ENCODE data around the gene DNAJC11.
"Not testable (repeated sequence)": the region's sequence is repeated elsewhere in the genome, so short reads cannot be mapped to it uniquely, and the experiment has no call there.

Gene DNAJC11

DNA sequence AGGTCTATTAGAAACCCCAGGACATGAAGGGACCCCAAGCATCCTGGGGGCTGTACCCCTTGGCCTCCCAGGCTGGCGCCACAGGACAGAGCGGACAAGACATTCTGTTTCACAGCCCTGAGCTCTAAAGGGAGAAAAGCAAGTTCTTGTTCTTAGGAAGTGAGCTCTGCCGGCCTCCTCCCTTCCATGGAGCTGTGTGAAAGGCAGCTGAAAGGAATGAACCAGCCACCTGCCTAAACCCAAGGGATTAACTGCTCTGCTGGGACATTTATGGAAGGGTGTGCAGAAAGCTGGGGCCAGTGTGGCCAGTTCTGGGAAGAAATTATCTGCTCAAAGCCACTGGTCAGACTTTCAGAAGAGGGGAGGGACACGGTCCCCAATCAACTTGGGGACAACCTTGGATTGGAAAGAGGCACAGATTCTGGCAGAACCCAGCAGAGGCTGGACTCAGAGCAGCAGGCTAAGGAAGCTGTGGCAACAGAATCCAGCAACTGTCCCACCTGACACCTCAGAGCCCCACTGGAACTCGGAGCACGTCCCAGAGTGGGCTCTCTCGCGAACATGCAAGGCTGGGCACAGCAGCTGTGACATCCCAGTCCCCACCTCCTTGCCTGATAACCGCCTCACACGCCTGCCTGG lies 101.1 kb downstream of the DNAJC11 start:
- DNase-seq (ENCODE audit: low spot score), result no peak

DNA sequence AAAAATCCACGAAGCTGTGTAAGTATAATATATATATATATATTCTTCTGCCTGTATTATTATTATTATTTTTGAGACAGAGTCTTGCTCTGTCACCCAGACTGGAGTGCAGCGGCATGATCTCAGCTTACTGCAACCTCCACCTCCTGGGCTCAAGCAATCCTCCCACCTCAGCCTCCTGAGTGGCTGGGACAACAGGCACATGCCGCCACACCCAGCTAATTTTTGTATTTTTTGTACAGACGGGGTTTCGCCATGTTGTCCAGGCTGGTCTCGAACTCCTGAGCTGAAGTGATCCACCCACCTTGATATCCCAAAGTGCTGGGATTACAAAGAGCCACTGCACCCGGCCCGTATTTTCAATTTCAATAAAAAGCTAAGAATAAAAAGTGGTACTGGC lies 101.6 kb downstream of the DNAJC11 start:
- DNase-seq (ENCODE audit: low spot score), result not testable (repeated sequence)

DNA sequence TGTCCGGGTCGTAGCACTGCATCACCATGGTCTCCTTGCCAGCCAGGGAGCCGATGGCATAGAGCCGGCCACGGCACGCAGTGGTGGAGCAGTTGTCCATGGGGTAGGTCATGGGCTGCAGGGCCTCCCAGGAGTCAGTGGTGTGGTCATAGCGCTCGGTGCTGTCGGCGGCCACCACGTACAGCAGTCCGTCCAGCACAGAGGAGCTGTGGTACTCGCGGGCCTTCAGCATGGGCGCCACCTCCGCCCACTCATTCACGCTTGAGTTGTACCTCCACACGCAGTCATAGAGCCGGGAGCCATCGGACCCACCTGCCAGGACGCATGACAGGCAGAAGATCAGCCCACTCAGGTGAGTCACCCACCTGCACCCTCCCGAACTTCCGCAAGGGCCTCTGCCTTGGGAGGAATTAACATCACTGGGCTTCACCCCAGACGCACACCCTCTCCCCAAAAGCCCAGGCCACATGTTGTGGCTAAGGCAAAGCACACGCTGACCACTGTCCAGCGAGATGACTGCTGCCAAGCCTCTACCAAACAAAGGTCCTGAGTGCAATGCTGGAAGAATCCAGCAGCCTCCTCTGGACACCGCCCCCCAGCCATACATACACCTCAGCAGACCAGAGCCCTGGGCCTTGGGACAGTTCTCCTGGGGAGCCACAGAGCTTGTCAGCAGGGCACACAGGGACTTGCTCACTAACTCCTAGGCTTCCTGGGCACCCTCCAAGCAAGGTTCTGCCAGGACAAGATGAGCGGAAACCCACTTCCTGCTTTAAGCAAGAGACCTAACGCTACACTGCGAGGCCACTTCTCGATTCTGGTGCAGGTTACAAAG lies 102.3 kb downstream of the DNAJC11 start:
- no peak for DNase-seq (ENCODE audit: low spot score)

DNA sequence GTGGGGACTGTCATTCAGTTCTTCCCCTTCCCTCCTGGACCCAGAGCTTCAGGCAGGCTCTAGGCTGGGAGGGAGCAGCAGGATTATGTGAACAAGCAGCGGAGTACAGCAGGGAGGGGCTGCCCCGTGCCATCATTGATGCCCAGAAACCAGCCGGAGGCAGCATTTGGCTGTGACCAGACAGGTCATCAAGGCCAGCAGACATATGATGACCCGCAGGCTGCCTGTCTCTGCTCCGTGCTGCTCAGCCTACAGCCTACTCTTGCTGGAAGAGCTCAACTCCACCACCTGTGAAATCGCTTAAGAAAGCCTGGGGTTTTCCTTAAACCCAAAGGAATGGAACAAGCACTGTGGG lies 103.9 kb downstream of the DNAJC11 start:
- no peak for DNase-seq (ENCODE audit: low spot score)

DNA sequence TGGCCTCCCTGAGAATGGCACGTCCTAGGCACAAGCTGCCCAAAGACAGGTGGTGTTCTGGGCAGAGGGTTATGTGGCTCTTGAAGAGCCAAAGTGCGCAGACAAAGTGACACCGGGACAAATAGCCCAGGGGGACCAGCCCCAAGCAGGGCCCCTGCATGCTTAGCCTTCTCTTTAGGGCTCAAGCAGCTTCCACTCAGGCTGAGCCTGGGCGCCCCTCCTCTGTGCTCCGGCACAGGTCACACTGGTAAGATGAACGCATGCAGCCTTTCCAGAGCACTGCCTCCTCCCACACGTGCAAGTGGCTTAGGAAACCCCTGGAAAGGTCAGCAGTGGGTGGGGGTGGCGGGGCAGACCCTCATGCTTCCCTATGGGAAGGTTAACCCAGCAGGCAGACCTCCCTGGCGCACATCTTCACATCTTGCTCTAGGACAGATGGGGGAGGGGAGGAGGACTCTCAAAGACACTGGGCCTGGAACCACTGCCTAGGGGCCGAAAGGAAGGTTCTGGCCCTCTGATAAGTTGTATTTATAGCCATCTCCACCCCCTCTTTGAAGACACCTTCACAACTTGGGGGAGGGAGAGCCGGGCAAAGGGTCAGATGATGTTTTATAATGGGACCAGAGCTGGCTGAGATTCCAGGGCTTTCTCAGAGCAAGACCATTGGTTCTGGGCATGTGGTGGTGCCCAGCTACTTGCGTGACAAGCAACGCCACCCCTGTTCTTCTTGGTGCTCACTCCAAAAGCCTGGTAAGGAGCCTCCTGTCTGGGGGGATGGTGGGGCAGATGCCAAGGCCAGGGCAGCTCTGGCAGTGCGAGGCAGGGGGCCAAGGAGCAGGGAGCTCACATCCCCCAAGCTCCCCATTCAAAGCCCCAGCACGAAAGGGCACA lies 104.5 kb downstream of the DNAJC11 start:
- DNase-seq (ENCODE audit: low spot score), result no peak

DNA sequence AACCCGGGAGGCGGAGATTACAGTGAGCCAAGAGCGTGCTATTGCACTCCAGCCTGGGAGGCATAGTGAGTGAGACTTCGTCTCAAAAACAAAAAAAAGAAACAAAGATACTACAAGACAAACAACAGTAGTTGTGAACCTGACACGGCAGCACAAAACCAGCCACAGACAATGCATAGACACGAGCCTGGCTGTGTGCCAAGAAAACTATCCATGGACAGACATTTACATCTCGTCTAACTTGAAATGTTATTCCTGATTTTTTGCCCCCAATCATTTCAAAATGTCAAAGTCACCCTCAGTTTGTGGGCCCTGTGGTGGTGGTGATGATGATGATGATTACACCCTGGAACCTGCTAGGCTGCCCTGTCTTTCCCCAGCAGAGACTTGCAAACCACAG lies 105.3 kb downstream of the DNAJC11 start:
- DNase-seq (ENCODE audit: low spot score), result no peak

DNA sequence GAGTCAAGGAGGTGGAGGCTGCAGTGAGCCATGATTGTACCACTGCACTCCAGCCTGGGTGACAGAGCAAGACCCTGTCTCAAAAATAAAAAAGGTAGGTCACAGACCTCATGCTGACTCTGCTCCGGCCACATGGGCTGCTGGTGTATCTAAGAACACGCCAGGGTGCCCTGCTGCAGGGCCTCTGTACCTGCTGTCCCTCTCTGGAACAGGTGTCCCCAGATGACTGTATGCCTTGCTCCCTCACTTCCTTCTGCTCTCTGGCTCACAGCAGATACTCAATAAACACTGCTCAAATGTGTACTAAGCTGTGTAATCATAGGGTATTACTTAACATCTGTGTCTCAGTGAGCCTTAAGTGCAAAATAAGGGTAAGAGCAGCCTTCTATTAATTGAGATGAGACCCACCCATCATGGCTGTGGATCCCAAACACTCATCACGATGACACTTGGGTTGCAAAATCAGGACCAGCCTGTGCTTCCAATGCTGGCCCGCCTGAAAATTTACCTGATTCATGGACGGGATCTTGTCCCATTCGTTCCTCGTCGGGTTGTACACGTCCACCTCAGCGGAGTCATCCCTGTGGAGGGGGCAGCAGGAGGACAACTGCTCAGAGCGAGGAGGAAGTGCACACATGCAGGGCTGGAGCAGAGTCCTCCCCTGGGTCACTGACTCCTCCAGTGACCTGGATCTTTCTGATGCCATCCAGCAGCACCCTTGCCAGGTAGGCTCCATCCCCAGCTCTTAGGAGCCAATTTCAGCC lies 106.5 kb downstream of the DNAJC11 start:
- DNase-seq (ENCODE audit: low spot score), result no peak

DNA sequence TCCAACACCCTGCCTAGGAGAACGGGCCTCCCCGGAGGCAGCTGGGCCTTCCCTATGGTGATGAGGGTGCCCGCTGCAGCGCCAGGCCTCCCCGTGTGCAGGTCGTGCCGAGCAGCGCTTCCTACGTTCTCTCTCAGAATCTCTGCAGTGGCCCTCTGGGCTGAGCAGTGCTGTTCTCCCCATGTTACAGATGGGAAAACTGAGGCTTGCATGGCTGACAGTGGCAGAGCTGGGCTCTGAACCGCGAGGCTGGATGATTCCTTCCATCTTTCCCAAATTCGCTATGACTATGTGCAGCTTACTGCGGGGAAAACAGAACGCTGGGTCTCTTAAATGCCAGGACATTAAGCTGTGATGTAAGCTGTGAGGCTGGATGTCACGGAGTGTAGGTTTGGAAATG lies 107.8 kb downstream of the DNAJC11 start:
- no peak for DNase-seq (ENCODE audit: low spot score)

DNA sequence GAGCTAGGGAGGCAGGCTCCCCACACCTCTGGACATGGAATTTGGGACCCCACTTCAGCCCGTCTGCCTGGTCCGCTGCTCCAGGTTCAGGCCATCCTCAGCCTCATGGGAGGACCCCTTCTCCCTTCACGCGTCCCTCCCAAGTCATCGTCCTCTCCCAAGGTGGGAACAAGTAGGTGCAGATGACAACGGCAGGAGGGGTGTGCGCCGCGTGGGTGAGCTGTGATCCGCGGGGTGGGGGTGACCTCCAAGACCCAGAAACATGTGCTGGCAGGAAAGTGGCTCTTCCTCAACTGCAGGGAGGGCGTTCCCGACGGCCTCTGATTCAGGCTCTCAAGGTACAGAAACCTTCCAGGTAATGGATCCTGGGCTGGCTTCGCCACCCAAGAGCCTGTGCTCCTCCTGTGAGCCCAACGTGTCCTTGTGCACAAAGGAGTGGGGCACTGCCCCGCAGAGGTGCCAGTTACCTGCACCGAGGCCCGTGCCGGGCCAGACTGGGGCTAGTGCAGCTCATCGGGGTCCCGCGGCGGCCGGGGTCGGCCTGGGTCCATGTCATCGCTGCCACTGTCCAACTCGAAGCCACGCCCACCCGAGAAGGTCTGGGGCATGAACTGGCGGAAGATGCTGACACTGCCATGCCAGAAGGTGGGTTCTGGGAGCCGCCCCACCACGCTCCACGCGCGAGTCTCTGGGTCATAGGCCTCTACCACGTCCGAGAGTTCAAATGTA lies 108.6 kb downstream of the DNAJC11 start:
- DNase-seq (ENCODE audit: low spot score), result no peak

DNA sequence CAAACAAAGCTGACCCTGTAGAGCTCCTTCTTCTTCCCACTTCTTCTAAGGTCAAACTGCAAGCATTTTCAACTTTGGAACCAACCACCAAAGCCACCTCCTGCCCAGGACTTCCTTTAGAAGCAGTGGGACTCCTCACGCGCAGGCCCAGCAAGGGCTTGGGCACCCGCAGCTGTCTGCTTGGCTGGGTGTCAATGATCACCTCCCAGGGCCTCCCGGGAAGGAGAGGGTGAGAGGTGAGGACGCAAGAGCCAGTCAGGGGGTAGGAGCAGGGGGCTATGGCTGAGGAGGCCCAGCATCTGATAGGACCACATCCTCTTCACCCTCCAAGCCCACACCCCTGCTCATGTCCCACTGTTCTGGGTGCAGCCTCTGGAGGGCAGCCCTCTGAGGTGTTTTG lies 109.2 kb downstream of the DNAJC11 start:
- no peak for DNase-seq (ENCODE audit: low spot score)

DNA sequence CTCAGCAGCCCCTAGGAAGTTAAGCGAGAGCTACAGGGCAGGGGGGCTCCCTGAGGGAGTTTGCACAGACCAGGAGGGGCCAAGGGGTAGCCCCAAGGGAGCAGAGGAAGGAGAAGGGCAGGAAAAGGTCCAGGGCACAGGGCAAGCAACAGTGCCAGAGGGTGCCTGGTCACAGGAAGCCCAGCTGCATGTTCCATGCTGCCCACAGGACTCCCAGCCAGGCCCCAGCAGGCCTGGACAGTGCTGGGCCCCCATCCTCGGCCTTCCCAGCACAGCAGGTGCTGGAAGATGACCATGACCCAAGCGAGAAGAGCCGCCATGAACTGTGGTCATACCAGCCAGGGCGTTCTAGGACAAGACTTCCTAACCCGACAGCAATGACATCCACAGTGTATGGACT lies 110.0 kb downstream of the DNAJC11 start:
- no peak for DNase-seq (ENCODE audit: low spot score)

DNA sequence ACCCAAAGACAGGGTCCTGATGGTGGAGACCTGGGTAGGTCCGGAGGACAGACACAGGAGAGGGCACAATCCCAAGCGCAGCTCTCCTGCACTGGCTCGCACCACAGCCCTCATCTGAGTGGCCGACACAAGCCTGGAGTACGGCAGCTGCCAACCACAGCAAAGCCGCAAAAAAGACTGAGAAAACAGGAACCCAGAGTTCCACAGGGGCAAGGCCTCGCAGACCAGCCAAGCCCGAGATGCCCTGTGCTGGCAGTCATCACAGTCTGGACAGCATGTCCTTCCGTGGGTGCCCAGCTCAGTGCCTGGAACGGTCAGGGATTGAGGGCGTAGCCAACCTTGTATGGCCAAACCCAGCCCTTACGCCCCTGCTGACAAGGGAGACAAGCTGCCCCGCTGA lies 110.4 kb downstream of the DNAJC11 start:
- DNase-seq (ENCODE audit: low spot score), result no peak

DNA sequence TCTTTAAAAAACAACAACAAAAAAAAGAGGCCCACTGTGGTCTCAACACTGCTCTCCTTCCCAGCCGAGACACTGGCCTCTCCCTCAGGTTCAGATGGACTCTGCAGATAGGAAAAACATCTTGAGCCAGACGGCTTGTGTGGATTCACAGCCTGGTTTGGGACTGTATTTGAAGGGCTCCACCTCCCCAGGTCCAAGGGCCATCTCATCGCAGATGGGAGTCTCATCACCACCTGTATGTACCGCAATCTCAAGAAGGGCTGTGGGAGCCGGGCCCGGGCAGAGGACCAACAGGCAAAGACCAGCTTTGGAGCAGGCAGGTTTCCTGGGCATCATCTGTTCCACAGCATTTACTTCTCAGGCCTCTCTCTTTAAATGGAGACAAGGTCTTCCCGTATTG lies 111.6 kb downstream of the DNAJC11 start:
- DNase-seq (ENCODE audit: low spot score), result no peak

DNA sequence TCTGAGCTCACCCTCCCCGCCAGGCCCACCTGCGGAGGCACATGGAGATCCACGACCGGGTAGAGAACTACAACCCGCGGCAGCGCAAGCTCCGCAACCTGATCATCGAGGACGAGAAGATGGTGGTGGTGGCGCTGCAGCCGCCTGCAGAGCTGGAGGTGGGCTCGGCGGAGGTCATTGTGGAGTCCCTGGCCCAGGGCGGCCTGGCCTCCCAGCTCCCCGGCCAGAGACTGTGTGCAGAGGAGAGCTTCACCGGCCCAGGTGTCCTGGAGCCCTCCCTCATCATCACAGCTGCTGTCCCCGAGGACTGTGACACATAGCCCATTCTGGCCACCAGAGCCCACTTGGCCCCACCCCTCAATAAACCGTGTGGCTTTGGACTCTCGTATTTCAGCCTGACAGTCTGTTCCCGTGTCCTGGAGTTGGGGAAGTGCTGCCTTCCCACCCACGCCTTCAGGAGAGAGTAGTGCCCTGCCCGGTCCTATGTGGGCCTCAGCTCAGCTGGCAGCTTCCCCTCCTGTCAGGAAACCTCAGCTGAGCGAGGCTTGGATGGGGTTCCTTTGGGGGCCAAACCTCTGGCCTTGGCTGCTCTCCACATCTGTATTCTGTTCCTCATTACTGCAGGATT lies 112.6 kb downstream of the DNAJC11 start:
- no peak for DNase-seq (ENCODE audit: low spot score)

DNA sequence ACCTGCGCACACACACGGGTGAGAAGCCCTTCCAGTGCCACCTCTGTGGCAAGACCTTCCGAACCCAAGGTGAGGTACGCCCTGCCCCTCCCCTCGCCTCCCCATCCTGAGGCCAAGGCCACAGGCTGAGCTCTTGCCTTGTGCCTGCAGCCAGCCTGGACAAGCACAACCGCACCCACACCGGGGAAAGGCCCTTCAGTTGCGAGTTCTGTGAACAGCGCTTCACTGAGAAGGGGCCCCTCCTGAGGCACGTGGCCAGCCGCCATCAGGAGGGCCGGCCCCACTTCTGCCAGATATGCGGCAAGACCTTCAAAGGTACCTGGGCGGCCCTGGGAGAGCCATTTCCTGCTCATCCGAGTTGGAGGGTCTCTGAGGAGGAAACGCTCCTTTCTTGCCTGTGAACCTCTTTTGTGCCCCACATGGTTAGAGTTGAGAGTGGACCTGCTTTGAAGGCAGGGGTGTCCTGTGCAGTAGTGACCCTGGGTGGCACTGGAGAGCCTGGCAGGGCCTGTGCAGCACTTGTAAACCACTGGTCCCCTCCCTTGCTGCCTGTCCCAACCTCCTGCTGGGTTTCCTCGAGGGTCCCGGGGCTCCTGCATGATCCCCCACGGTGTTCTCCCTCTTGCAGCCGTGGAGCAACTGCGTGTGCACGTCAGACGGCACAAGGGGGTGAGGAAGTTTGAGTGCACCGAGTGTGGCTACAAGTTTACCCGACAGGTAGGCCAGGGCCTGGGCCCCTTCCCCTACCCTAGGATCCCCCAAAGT lies 113.3 kb downstream of the DNAJC11 start:
- DNase-seq (ENCODE audit: low spot score), result no peak

DNA sequence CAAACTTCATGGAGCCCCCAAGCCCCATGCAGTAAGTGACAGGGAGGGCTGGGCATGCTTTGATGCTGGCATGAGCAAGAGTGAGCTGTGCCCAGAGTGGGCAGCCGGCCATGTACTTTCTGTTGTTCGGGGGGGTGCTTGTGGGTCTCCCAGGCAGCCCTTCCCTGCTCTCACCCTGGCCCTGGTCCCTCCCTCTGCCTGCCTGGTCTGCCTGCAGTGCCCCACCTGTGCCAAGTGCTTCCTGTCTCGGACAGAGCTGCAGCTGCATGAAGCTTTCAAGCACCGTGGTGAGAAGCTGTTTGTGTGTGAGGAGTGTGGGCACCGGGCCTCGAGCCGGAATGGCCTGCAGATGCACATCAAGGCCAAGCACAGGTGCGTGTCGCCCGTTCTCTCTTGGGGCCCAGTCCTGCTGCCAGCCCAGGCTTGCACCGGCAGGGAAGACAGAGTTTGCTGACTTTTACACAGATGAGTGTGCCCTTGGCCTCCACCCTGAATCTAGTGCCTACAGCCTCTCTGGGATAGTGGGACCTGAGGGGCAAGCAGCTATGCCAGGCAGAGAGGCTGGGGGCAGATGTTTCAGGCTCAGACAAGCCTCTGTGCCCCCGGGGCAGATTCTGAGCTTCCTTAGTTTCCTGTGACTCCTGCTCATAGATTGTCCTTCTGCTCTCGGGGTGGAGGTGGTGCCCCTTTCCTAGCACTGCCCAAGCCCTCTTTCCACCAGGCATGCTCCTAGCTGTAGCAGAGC lies 114.2 kb downstream of the DNAJC11 start:
- no peak for DNase-seq (ENCODE audit: low spot score)

DNA sequence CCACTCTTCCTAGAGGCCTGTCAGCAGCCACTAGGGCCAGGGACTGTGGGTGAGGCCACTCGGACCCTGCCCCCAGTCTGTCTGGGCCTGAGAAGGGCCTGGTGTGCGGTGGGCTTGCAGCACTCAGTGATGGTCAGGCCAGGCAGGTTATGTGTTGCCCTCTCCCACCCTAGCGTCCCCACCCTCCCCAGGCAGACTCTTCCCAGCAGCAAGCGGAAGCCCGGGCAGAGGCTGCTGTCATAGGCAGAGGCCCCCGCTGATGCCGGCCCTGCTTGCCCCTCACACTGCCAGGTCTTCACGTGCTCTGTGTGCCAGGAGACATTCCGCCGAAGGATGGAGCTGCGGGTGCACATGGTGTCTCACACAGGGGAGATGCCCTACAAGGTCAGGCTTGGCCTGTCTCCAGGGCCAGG lies 115.2 kb downstream of the DNAJC11 start:
- DNase-seq (ENCODE audit: low spot score), result no peak

DNA sequence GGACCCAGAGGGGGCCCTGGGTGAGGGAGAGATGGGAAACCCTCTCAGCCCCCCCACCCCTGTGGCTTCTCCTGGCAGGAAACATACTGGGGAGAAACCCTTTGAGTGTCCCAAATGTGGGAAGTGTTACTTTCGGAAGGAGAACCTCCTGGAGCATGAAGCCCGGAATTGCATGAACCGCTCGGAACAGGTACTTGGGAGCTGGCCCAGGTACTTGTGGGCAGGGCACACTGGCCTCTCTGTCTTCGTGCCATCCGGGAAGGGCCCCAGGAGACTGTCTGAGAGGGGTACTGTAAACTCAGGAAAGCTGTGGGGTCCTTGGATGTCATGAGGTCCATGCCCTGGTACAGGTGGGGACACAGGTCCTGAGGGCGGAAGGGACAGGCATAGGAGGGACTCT lies 115.8 kb downstream of the DNAJC11 start:
- no peak for DNase-seq (ENCODE audit: low spot score)

DNA sequence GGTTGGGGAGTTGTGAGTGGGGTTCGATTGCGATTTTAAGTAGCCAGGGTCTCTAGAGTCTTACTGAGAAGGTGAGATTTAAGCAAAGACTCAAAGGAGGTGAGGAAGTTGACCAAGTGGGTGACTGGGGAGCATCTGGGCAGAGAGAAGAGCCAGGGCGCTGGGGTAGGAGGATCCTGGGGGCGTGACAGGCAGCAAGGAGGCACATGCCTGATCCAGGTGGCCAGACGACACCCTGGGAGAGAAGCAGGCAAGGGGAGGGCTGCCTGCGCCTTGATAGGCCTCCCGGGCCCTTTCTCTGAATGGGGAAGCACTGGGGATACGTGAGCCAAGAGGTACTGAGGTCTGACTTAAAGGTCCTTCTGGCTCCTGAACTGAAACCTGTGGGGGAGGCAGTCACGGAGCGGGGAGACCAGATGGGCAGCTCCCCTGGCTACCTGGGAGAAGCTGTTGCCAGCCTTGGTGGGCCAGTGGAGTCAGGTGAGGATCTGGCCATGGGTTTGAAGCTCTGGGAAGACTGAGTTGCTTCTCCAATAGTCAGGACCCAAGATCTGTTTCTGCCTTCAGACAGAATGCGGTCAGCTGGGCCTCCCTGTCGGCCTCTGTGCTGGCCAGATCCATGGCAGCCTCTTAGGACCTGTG lies 116.4 kb downstream of the DNAJC11 start:
- DNase-seq (ENCODE audit: low spot score), result no peak

All from ecto neural progenitor cell (in vitro differentiated cells).